Progenitor cell of endocrine pancreas (in vitro differentiated cells): ENCODE data around the gene JPH3. TPM values are rescaled to one million over a fixed set of nuclear protein-coding genes. Genes with fewer than 3 reads are reported as not detected.

Experiments
- DNase-seq: peaks from one replicate; pipeline ENCODE4 v3.0.0; 2021; ENCODE audit warnings: low spot score; ENCODE audit not compliant: unreplicated experiment
- H3K27ac Mint-ChIP-seq: 2 replicates; pipeline ENCODE4 v1.8.0; 2021; ENCODE audit warnings: mild to moderate bottlenecking, moderate library complexity, mixed read lengths
- H3K27me3 Mint-ChIP-seq: 2 replicates; pipeline ENCODE4 v1.8.0; 2021; ENCODE audit warnings: mixed read lengths
- H3K36me3 Mint-ChIP-seq: 2 replicates; pipeline ENCODE4 v1.8.0; 2022; ENCODE audit warnings: mixed read lengths; ENCODE audit not compliant: insufficient read depth
- H3K4me1 Mint-ChIP-seq: 2 replicates; pipeline ENCODE4 v1.8.0; 2021; ENCODE audit warnings: low read depth, mixed read lengths
- H3K4me3 Mint-ChIP-seq: 2 replicates; pipeline ENCODE4 v1.8.0; 2021; ENCODE audit warnings: low read depth, mild to moderate bottlenecking, moderate library complexity, mixed read lengths
- H3K9me3 Mint-ChIP-seq: 2 replicates; pipeline ENCODE4 v1.8.0; 2021; ENCODE audit warnings: low read depth, mixed read lengths
- total RNA-seq: library from RNA; stranded (reverse); gene quantifications from 2 replicates; pipeline ENCODE4 v1.2.1, GENCODE V29; 2021
- TF ChIP-seq, protein P1 (sequence below): fragments of 200-600 bp; sonication (generic); IDR thresholded peaks from one replicate; pipeline ENCODE4 v1.5.0; 2021; ENCODE audit warnings: antibody characterized with exemption, mild to moderate bottlenecking; ENCODE audit not compliant: unreplicated experiment

Gene JPH3
- total RNA-seq, 1 donor from 2014 or later: 26.4 TPM

DNA sequence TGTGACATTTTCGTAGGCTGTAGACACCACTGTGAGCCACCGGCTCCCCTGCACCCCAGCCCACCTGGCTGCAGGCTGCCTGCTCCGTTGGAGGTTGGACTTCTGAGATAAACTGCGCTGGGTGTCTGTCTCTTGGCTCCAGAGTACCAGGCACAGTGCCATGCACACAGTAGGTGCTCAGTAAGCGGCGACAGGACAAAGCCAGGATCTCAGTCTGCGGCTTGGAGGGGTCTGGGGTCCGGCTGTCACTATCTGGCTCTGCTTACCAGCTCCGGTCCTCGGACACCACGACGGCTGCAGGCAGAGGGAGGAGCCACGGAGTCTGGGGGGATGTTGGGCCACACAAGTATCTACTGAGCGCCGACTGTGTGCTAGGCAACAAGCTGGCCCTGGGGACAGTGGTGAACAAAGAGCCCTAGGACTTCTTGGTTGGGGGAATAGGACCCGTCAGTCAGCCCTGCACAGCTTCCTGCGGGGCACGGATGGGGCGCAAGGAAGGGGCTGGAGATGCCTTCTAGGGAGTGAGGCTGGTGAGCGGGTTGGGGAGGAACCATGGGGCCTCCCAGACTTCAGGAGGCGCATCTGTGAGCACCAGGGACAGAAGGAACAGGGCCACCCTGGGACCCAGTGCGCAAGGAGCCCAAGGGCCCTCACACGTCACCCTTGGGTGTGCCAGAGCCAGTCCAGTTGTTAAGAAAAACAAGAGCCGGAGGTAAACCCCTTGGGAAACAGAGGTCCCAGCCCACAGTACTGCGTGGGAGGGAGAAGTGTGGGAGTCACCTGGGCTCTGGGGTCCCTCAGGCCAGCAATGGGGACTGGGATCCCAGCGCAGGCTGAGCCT, 17.3 kb downstream of the JPH3 start:
- no peaks in the 10 kb centered on the region for H3K4me1 Mint-ChIP-seq
- no peaks in the 10 kb centered on the region for H3K36me3 Mint-ChIP-seq
- H3K9me3 Mint-ChIP-seq: no peaks in the 10 kb centered on the region
- H3K27me3 Mint-ChIP-seq: no peaks in the 10 kb centered on the region
- DNase-seq: no peak
- H3K4me3 Mint-ChIP-seq: no peak overlapping the region
- H3K27ac Mint-ChIP-seq: no peak overlapping the region
- TF ChIP-seq, protein P1, sequence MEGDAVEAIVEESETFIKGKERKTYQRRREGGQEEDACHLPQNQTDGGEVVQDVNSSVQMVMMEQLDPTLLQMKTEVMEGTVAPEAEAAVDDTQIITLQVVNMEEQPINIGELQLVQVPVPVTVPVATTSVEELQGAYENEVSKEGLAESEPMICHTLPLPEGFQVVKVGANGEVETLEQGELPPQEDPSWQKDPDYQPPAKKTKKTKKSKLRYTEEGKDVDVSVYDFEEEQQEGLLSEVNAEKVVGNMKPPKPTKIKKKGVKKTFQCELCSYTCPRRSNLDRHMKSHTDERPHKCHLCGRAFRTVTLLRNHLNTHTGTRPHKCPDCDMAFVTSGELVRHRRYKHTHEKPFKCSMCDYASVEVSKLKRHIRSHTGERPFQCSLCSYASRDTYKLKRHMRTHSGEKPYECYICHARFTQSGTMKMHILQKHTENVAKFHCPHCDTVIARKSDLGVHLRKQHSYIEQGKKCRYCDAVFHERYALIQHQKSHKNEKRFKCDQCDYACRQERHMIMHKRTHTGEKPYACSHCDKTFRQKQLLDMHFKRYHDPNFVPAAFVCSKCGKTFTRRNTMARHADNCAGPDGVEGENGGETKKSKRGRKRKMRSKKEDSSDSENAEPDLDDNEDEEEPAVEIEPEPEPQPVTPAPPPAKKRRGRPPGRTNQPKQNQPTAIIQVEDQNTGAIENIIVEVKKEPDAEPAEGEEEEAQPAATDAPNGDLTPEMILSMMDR: no peak

DNA sequence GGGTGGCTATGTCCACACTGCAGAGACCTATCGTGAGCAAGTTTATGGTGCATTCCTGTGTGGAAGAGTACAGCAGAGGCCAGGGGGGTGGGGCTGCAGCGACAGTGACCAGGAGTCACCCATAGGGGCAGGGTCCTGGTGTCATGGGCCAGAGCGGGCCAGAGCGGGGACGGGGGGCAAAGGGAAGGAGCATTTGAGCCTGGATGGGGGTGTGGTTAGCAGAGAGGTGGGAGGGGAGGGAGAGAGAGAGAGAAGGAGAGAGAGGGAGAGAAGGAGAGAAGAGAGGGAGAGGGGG, 17.8 kb downstream of the JPH3 start:
- Mint-ChIP-seq H3K27ac (no peak overlapping the region), H3K4me3 (no peak overlapping the region), H3K4me1 (no peaks in the 10 kb centered on the region), H3K36me3 (no peaks in the 10 kb centered on the region), H3K9me3 (no peaks in the 10 kb centered on the region), H3K27me3 (no peaks in the 10 kb centered on the region)
- no peak for DNase-seq
- TF ChIP-seq, protein P1: no peak

DNA sequence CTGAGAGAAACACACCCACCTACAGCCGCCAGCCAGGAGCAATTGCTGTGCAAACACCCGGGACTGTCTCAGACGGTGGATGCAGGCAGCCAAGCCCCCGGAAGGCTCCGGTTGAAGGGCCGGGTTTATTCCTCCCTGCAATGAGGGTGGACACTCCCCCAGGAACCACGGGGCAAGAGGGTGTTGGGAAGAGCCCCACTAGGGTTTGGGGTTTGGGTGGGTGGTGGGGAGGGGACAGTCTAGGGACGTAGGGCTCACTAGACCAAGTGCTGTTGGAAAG, 19.2 kb downstream of the JPH3 start:
- TF ChIP-seq, protein P1: no peak
- Mint-ChIP-seq H3K4me3 (no peak overlapping the region), H3K9me3 (no peaks in the 10 kb centered on the region), H3K27me3 (no peaks in the 10 kb centered on the region), H3K36me3 (no peaks in the 10 kb centered on the region), H3K4me1 (no peaks in the 10 kb centered on the region), H3K27ac (no peak overlapping the region)
- DNase-seq: no peak

DNA sequence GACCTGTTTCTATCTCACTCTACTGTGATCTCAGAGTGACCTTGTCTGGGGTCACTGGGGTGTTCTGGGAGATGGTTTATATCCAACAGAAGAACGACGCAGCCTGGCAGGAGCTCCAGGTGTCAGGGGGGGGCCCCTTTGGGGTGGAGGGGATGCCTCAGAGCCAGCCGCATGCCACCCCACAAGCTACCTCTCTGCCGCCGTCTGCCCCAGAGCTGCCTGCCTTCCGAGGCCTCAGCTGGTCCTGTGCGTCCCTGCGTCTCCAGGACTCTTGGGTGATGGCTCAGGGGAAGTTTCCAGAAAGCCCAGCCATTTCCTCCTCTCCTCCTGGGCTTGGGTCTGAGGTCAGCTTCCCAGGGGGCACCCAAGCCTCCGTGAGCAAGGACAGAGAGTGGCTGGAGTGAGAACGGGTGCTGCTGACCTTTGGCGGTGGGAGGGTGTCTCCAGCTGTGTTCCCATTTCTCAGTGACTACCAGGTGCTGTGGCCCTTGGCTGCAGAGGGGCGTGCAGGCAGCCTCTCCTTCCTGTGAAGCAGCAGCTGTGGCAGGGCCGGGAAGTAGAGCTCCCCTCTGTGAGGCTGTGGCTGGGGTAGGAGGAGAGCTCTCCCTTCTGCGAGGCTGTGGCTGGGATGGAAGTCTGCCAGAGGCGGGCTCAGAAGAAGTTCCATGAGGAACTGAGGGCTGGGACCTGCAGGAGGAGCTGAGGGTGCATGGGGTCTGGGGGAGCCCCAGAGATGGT, 19.8 kb downstream of the JPH3 start:
- Mint-ChIP-seq H3K4me3 (no peak overlapping the region), H3K27ac (no peak overlapping the region), H3K36me3 (no peaks in the 10 kb centered on the region), H3K4me1 (no peaks in the 10 kb centered on the region), H3K27me3 (no peaks in the 10 kb centered on the region), H3K9me3 (no peaks in the 10 kb centered on the region)
- DNase-seq: no peak
- TF ChIP-seq, protein P1: no peak

DNA sequence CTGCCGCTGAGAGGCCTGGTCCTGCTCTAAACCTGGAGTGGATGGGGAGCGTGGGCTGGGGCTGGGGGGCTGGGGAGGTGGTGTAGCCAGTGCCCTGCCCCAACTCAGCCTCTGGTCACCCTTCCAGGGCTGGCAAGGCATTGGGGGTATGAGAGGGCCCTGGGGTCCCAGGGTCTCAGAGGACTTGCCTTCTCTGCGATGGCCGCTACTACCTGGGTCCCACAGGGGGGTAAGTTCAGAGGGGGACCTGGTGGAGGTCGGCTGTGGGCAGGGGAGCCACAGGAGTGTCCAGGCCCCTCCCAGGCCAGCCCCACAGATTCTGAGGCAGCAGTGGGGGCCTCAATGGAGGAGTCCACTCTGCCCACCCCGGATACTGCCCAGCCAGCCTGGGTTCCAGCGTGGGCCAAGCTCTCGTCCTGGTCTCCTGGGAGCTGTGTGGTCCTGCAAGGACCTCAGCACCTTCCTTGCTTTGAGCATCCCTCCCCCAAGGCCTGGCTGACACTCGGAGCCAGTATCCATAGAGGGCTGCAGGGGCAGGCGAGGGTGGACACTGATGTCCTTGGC, 20.5 kb downstream of the JPH3 start:
- Mint-ChIP-seq H3K4me1 (no peaks in the 10 kb centered on the region), H3K4me3 (no peak overlapping the region), H3K36me3 (no peaks in the 10 kb centered on the region), H3K27me3 (no peaks in the 10 kb centered on the region), H3K9me3 (no peaks in the 10 kb centered on the region), H3K27ac (no peak overlapping the region)
- TF ChIP-seq, protein P1: no peak
- no peak for DNase-seq
